Measurements from ENCODE around the gene ME2.

GRCh38 chr18:50967714-50968661 lies 89.1 kb downstream of the ME2 start, which contains the start of gene ELAC1:
- no peak for TF ChIP-seq EZH2 (IDR thresholded peaks at IDR 0.05; ENCODE audit: borderline replicate concordance, low read length)
- no peak for TF ChIP-seq CTCF (IDR thresholded peaks at IDR 0.05; ENCODE audit: low read length)
